Urothelium cell line (cell line): ENCODE results near the gene MKKS.
A peak's percentile ranks its signal among the peaks of the same experiment; 100 is the strongest.

Experiments
- DNase-seq: peaks from one replicate; pipeline ENCODE4 v3.0.0; 2011; ENCODE audit warnings: low spot score, mixed read lengths
- FAIRE-seq: peaks from 2 replicates; lab custom pipeline; 2011; peaks lifted over from hg19 to GRCh38; lab: Jason Lieb, UNC

MKKS gene

DNA sequence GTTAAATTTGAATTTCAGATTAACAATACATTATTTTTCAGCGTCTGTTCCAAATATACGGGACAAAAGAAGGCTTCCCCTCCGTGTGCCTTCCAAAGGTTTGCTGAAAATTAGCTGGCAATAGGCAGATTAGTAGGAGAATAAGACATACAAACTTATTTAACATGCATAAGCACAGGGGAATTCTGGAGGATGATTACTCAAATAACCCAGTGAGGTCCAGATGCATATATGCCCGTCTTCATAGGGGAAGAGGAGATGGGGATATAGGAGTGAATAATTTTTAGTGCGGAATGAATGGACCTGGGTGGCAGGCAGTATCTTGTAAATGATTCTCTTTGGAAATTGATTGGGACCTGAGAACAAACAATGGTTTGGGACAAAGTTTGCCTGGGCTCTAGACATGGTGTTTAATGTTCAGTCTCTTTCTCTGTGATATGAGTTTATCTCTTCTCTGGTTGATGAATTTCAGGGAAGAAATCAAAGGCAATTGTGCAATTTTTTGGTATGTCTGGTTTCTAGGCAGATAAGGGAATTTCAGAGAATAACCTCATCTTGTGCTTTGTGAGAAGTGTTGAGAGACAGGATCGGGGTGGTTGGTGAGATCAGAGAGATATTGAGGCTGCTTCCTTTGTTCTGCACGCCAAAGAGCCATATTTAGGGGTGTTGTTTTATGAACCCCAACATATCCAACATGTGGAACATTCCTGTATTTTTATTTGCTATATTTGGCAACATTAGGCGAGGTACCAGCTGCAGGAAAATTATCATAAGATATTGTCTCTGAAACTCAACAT lies 63.7 kb downstream of the MKKS start:
- FAIRE-seq = no peak
- DNase-seq = no peak

DNA sequence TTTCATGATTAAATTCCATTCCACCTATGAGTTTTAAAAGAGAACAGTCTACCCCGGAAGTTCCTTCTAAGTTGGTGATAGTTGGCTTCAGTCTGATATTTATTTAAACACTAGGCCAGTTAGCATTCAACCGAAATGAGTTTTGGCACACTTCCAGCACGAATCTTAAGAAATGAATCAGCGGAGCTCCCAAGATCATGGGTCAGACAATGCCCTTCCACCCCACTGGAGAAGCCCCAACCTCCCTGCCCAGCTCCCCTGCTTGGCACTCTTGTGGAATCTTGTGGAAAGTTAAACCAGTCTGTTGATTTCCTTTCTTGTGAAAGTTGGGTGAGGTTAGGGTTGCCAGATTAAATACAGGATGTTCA lies 64.3 kb downstream of the MKKS start:
- peak; percentile 49 for DNase-seq
- FAIRE-seq = no peak

DNA sequence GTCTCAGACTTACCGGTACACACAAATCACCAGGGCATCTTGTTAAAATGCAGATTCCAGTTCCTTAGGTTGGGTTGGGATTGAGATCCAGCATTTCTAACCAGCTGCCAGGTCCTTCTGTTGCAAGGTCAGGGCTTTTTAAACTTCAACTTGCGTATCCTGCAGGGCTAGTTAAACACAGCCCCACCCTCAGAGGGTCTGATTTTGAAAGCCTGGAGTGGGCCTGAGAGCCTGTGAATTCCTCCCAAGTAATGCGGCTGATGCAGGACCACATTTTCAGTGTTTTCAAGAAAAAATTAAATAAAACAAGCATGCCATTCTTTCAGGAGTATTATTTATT lies 65.3 kb downstream of the MKKS start:
- DNase-seq = no peak
- FAIRE-seq = no peak

DNA sequence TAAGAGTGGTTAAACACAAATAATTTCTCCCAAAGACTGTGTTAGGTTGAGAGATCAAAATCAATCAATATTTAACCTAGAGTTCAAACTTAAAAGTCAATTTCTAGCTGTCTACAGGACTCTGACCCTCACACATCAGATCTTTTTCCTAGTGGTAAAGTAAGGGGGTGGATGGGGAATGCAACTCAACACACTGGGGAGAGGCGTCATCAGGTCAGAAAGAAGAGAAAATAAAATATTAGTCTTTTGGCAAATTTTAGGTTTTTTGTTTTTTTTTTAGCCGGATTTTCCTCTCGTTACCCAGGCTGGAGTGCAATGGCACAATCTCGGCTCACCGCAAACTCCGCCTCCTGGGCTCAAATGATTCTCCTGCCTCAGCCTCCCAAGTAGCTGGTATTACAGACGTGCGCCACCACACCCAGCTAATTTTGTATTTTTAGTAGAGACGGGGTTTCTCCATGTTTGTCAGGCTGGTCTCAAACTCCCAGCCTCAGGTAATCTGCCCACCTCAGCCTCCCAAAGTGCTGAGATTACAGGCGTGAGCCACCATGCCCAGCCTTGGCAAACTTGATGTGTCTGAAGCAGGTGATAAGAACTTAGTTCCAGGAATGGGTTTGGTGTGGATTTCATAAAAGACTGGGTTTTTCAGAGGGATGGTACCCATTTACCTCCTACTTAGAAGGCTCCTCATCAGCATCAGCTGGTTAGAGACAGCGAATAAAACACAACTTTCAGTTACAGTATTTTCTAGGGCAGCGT lies 65.9 kb downstream of the MKKS start:
- no peak for FAIRE-seq
- no peak for DNase-seq

DNA sequence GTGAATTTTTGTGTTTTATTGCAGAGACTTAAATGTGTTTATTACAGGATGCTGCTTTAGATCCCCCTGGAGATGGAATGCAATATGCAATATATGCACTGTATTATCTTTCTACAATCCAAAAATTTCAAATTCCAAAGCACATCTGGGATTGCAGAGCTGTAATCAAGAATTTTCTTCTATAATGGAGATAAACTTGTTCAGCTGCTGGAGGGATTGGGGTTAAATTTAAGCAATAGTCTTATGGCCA lies 66.4 kb downstream of the MKKS start:
- FAIRE-seq = no peak
- DNase-seq = no peak

DNA sequence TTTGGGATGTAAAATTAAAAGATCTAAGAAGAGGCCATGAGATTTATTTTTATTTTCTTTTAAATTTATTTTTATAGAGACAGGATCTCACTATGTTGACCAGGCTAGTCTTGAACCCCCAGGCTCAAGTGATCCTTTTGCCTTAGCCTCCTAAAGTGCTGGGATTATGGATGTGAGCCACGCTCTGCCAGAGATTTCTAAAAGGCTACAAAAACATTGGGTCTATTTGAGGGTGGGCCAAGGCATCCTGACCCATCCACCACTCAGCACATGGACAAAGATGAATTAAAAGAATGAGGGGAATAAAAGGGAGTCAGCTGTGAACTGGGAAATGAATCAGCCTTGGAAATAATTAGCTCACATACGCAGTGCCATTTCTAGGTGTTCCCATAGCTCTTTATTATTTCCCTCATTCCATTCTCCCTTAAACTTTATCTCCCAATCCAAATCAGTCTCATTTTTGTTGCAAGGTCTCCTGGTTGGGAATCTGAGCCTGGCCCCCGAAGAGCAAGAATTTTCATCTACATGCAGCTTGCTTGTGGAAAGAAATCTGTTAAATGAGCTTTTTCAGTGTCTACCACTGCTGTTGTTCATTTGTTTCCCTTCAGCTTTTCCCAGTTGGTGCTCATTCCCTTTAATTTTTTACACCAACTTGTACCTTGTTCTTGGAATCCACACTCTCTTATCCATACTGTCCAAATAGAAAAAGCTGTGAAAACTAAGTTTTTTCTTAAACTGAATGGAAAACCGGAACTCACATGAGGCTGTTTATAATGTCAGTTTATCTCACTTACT lies 66.9 kb downstream of the MKKS start:
- FAIRE-seq = no peak
- DNase-seq = no peak

DNA sequence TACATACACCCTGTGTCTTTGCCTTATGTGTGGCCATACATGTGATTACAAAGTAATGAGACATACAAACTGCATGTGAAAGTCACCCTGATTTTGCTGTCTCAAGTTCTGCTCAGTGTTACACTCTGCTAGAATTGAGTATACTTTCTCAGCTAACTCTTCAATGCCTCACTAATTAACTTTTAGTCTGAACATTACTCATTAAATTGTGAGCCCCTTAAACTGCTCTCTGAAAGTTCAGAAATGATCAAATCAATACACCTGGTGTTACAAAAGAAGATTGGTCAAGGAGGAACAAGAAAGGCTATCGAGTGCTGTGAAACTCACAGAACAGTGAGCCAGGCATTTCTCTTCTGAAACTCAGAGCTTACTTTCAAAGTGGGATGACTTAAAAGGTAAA lies 71.3 kb downstream of the MKKS start:
- no peak for FAIRE-seq
- no peak for DNase-seq

DNA sequence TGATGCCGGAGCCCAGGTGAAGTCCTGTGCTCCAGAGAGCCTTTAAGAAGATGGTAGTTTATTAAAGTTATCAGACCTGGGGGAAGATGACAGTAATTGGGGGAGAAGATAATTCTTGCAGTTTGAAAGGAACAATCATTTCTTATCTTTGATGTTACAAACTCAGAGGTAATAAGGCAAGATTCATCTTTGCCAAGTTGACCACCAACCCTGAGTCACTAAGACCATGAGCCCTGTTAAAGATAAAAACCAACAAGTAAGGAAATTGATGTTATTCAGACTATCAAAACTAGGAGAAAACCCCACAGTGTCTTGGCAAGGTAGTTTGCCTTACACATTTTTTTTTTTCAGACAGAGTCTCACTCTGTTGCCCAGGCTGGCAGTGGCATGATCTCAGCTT lies 73.1 kb downstream of the MKKS start:
- FAIRE-seq = no peak

DNA sequence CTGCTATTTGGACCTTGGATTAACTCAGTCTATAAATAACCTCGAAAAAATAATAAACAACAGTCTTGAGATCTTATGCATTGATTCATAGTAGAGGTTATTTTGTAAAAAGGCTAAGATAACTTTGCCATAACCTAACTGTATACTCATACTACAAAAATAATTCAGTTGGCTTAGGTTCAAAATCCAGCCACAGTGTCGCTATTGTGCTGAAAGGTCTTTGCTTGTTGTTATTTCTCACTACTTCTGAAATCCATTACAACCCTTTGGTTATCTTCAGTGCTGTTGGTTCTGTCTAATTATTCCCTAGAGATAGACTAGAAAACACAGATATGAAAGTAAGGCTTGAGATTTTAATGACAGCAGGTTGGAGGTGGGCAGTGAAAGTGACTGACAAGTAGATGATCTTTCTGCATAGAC lies 74.4 kb downstream of the MKKS start:
- FAIRE-seq = no peak
- DNase-seq = no peak

More for the DNA sequence above, 73.1 kb downstream of the MKKS start:
- no peak for DNase-seq

DNA sequence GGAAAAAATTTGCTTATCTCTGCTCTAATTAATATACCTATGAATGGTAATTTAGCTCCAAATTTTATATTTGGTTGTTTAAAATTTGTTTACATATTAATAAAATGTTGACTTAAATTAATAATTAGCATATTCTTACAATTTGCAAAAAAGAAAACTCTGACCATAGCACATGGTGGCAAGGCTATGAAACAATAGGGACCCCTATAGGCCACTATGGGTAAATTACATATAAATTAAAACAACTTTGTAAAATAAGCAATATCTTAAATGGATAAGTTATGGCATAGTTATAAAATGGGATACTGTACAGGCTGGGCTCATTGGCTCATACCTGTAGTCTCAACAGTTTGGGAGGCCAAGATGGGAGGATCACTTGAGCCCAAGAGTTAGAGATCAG lies 76.0 kb downstream of the MKKS start:
- DNase-seq = no peak
- no peak for FAIRE-seq

DNA sequence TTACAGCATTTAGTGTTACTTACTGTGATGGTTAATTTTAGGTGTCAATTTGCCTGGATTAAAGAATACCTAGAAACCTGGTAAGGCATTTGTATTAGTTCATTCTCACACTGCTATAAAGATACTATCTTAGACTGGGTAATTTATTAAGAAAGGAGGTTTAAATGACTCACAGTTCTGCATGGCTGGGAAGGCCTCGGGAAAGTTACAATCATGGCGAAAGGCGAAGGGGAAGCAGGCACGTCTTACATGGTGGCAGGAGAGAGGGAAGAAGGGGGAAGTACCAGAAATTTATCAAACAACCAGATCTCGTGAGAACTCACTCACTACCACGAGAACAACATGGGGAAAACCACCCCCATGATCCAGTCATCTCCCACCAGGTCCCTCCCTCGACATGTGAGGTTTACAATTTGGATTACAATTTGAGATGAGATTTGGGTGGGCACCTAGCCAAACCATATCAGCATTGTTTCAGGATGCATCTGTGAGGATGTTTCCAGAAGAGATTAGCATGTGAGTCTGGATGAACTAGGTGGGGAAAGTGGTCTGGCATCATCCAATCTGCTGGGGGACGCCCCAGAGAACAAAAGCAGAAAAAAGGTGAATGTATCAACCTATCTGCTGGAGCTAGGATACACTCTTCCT lies 76.8 kb downstream of the MKKS start:
- no peak for FAIRE-seq
- no peak for DNase-seq

DNA sequence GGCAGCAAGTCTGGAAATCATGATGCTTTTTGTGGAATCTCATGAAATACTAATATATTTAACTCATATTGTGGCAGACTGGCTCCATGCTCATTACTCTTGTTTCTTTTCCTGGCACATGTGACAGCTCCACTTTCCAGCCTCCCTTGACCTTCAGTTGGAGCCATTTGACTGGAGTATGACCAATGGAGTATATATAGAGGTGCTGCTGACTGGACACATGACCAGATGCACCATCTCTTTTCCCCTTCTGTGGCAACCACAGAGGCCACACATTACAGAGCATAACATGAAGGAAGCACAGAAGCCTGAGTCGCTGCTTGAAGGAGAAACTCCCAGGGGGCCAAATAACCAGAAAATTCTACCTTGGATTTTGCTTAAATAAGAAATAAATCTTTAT lies 77.4 kb downstream of the MKKS start:
- no peak for DNase-seq
- no peak for FAIRE-seq

DNA sequence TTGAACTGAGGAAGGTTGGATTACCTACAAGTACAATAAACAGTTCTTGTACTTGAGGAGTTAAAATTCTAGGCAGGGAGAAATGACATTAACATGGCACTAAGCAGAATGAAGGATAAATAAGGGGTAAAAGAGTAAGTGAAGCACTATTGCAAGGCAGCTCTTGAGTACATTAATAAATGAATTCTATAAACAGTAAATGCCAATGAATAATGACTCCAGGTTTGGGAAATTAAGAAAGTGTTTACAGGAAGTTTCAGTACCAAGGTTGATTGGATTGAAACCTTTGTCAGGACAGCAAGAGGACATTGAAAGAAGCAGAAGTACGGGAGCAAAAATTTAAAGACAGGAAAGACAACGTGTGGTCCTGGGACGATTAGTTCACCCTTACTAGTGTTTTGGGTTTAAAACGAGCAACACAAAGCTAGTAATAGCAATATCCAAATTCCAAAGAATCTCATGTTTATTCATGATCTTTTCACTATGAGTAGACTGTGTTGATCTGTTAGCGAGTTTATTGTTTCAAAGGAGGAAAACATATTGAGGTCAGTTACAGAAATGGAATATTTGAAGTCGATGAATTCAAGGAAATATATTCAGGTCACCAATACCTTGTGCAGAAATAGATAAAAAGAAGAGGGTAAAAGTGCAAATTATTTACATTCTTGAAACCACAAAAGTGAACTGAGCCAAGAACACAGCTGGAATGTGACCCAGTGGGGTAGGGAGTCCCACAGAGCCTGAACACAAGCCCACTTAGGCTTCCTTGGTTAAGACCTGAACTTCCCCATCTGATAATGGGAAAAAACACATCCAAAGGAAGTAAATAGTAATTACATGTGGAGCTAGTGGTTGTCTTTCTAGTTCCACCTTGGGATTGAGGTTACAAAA lies 80.8 kb downstream of the MKKS start:
- DNase-seq (no peak), FAIRE-seq (no peak)
